KMS-11 (cell line): Measurements from ENCODE around the gene GPR137B.

Source experiments
- H2AFZ ChIP-seq: fragments of 200-600 bp; sonication (generic); 2 replicates; pipeline ENCODE4 v1.6.1; 2016; ENCODE audit warnings: antibody characterized with exemption, mixed run types, low read depth
- H3K27ac ChIP-seq: fragments of 200-600 bp; sonication (generic); 2 replicates; pipeline ENCODE4 v1.6.1; 2016; ENCODE audit warnings: mild to moderate bottlenecking, mixed run types
- H3K27me3 ChIP-seq: fragments of 200-600 bp; sonication (generic); 2 replicates; pipeline ENCODE4 v1.6.1; 2017; ENCODE audit warnings: mild to moderate bottlenecking, low read depth, mixed run types, moderate library complexity; ENCODE audit not compliant: insufficient read depth
- H3K36me3 ChIP-seq: fragments of 200-600 bp; sonication (generic); 2 replicates; pipeline ENCODE4 v1.6.1; 2017; ENCODE audit warnings: mild to moderate bottlenecking, mixed run types; ENCODE audit not compliant: insufficient read depth
- H3K4me1 ChIP-seq: fragments of 200-600 bp; sonication (generic); 2 replicates; pipeline ENCODE4 v1.6.1; 2016; ENCODE audit warnings: mild to moderate bottlenecking, low read depth, mixed run types; ENCODE audit not compliant: poor library complexity, severe bottlenecking
- H3K4me2 ChIP-seq: fragments of 200-600 bp; sonication (generic); 2 replicates; pipeline ENCODE4 v1.7.0; 2016; ENCODE audit warnings: mild to moderate bottlenecking, mixed run types
- H3K4me3 ChIP-seq: fragments of 200-600 bp; sonication (generic); IDR thresholded peaks from 2 replicates; pipeline ENCODE4 v1.6.1; 2017; ENCODE audit warnings: low read depth, low read length, mixed read lengths; ENCODE audit not compliant: insufficient read depth
- H3K79me2 ChIP-seq: fragments of 200-600 bp; sonication (generic); 2 replicates; pipeline ENCODE4 v1.6.1; 2016; ENCODE audit warnings: low read depth, mixed run types; ENCODE audit not compliant: insufficient read depth
- H3K9ac ChIP-seq: fragments of 200-600 bp; sonication (generic); 2 replicates; pipeline ENCODE4 v1.6.1; 2016; ENCODE audit warnings: mild to moderate bottlenecking, mixed run types
- H4K20me1 ChIP-seq: fragments of 200-600 bp; sonication (generic); 2 replicates; pipeline ENCODE4 v1.6.1; 2016; ENCODE audit warnings: mild to moderate bottlenecking, mixed run types; ENCODE audit not compliant: insufficient read depth
- CTCF ChIP-seq: fragments of 200-600 bp; sonication (generic); conservative IDR thresholded peaks from 2 replicates; pipeline ENCODE4 v1.6.1; 2017; ENCODE audit warnings: low read depth, mild to moderate bottlenecking, antibody characterized with exemption, low read length, moderate library complexity, mixed read lengths

GPR137B gene

GRCh38 chr1:236139495-236139894, 2.8 kb upstream of the GPR137B start:
- Histone ChIP-seq H3K27ac (no peak overlapping the region), H3K4me3 (no peak overlapping the region), H3K27me3 (no peaks in the 10 kb centered on the region), H3K4me2 (no peak overlapping the region), H4K20me1 (no peaks in the 10 kb centered on the region), H3K79me2 (no peaks in the 10 kb centered on the region), H2AFZ (no peak overlapping the region), H3K36me3 (no peaks in the 10 kb centered on the region), H3K4me1 (peaks cover 3% of the 10 kb centered on the region), H3K9ac (no peak overlapping the region)
- TF ChIP-seq CTCF: no peak

- no peak overlapping the region for H3K9ac ChIP-seq
- no peak overlapping the region for H3K27ac ChIP-seq
- no peak for TF ChIP-seq CTCF
- H3K4me1 ChIP-seq: peaks cover 5% of the 10 kb centered on the region
- H3K79me2 ChIP-seq: no peaks in the 10 kb centered on the region
- peak overlapping the region; percentile 72; the same call in 1 of the 2 replicates for H2AFZ ChIP-seq
- no peak overlapping the region for H3K4me2 ChIP-seq
- H4K20me1 ChIP-seq: no peaks in the 10 kb centered on the region
- no peaks in the 10 kb centered on the region for H3K27me3 ChIP-seq
- H3K4me3 ChIP-seq: no peak overlapping the region
- H3K36me3 ChIP-seq: no peaks in the 10 kb centered on the region
These were observed 1.5 kb upstream of the GPR137B start for GRCh38 chr1:236140705-236141446.

GRCh38 chr1:236141447-236142252, 689 bp upstream of the GPR137B start:
- no peaks in the 10 kb centered on the region for H3K27me3 ChIP-seq
- H3K4me3 ChIP-seq: no peak overlapping the region
- no peaks in the 10 kb centered on the region for H3K36me3 ChIP-seq
- peak overlapping the region; percentile 34; the same call in 1 of the 2 replicates for H3K9ac ChIP-seq
- H3K27ac ChIP-seq: no peak overlapping the region
- H3K4me1 ChIP-seq: peaks cover 5% of the 10 kb centered on the region
- no peaks in the 10 kb centered on the region for H3K79me2 ChIP-seq
- no peaks in the 10 kb centered on the region for H4K20me1 ChIP-seq
- peak overlapping the region; percentile 50 for H3K4me2 ChIP-seq
- TF ChIP-seq CTCF: no peak
- H2AFZ ChIP-seq: peak overlapping the region; percentile 72

GRCh38 chr1:236143104-236143948, 987 bp downstream of the GPR137B start:
- no peaks in the 10 kb centered on the region for H3K27me3 ChIP-seq
- no peaks in the 10 kb centered on the region for H3K36me3 ChIP-seq
- no peaks in the 10 kb centered on the region for H4K20me1 ChIP-seq
- H3K79me2 ChIP-seq: no peaks in the 10 kb centered on the region
- TF ChIP-seq CTCF: no peak
- H3K4me2 ChIP-seq: peak overlapping the region; percentile 84
- no peak overlapping the region for H3K4me3 ChIP-seq
- H3K9ac ChIP-seq: no peak overlapping the region
- H2AFZ ChIP-seq: peak overlapping the region; percentile 98; the same call in 1 of the 2 replicates
- H3K4me1 ChIP-seq: peaks cover 5% of the 10 kb centered on the region
- no peak overlapping the region for H3K27ac ChIP-seq
